CD1c-positive myeloid dendritic cell (primary cell): ENCODE measurements around the gene HOTAIR.
A peak's percentile ranks its signal among the peaks of the same experiment; 100 is the strongest.

Experiments
- DNase-seq: peaks from one replicate; pipeline ENCODE4 v3.0.0-alpha.2; 2016; ENCODE audit errors: extremely low spot score

Gene HOTAIR

DNA sequence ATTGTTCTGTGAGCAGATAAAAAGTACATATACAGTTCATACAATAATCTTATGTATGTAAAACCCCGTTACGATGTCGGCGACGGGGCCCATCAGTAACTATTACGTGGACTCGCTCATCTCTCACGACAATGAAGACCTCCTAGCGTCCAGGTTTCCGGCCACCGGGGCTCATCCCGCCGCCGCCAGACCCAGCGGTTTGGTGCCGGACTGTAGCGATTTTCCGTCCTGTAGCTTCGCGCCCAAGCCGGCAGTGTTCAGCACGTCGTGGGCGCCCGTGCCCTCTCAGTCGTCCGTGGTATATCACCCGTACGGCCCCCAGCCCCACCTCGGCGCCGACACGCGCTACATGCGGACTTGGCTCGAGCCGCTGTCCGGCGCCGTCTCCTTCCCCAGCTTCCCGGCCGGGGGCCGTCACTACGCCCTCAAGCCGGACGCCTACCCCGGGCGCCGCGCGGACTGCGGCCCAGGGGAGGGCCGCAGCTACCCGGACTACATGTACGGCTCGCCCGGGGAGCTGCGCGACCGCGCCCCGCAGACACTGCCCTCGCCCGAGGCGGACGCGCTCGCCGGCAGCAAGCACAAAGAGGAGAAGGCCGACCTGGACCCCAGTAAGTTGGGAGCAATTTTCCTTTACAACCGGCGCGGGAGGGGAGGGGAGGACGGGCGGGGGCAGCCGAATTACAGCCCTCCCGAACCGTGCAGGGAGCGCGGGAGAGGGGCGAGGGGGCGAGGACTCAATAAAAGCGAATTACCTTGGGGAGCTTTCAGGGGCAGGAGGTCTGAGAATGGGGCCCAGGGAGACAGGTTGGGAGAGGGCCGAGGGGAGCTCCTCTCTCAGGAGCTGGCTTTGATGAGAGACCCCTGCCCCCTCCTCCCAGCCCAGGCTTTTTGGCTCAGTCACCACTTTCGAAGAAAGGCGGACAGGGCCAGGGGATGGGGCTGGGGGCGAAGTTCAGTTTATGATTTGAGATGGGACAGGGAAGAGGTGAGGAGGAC is 25.7 kb upstream of the HOTAIR start, which contains the start of gene HOXC9:
Gene HOXC9, plus strand, starts transcription at position 46 of the 999 bp plus-strand sequence. Its CDS starts 28 bp downstream, at position 74.
- DNase-seq: no peak

DNA sequence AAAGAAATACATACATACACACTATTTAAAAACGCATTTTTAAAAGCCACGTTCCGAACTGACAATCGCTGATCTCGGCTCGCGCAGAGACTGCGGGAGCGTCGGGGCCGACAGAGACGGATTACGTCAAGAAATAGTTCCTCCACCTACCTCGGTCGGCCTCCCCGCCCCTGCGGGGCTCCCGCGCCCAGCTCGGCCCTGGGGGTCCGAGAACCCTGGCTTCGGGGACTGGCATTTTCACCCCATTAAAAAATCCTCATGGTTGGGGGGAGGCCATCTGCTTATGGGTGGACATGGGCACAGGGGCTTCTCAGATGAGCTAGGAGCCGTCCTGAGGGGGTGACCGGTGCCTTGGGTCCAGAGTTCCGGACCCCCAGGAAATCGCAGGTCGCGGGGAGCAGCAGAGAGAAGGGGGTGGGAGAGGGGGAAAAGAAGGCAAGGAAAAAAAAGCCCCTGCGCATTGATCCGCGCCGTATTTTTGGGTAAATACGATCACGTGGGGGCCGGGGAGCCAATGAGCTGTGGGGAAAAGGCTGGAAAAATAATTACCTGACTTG is 24.9 kb upstream of the HOTAIR start:
- DNase-seq: no peak

DNA sequence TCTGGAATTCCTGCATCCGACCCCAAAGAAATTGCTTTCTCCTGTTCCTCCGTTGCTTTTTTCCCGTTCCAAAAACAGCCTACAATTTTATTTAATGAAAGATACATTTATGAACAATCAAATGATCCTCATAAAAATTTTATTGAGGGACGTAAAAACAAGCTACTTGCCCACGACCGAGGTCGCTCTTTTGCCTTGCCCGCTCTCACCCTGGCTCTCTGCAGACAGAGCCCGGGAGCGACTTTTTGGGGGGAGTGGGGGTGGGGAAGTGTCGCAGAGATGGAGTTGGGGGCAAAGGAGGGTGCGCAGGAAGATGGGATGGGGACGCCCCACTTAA is 24.1 kb upstream of the HOTAIR start:
- DNase-seq: no peak

DNA sequence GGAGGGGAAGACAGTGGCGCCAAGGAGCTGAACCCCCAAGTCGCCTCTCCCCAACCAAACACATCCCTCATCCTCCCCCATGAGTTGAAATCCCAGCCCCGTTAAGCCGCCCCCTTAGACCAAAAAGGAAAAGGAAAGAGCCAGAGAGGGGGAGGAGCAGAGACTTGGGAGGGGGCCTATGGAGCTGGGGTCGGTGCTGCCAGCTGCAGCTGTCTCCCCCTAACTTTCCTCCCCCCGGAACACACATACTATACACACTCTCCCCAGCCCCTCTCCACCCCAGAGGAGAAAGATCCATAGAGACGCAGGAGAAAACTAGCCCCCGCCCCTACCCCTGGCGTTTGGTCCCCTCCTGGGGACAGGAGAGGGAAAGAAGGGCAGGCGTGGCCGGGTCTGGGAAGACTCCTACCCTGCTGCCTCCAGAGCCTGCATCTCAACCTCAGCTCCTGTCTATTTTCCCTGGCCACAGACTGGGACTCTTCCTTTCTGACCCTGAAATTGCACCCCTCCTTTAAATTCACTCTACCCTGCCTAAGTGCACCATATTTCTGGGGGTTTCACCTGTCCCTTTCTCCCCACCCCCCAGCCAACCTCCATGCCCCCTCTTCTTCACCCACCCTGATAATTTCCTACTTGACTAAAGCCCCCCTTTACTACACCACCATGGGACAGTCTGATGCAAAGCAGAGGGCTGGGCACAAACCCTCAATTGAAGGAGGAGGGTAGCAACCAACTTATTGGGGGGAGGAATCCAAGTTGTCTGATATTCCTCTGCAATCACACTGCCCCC is 23.6 kb upstream of the HOTAIR start:
- no peak for DNase-seq

DNA sequence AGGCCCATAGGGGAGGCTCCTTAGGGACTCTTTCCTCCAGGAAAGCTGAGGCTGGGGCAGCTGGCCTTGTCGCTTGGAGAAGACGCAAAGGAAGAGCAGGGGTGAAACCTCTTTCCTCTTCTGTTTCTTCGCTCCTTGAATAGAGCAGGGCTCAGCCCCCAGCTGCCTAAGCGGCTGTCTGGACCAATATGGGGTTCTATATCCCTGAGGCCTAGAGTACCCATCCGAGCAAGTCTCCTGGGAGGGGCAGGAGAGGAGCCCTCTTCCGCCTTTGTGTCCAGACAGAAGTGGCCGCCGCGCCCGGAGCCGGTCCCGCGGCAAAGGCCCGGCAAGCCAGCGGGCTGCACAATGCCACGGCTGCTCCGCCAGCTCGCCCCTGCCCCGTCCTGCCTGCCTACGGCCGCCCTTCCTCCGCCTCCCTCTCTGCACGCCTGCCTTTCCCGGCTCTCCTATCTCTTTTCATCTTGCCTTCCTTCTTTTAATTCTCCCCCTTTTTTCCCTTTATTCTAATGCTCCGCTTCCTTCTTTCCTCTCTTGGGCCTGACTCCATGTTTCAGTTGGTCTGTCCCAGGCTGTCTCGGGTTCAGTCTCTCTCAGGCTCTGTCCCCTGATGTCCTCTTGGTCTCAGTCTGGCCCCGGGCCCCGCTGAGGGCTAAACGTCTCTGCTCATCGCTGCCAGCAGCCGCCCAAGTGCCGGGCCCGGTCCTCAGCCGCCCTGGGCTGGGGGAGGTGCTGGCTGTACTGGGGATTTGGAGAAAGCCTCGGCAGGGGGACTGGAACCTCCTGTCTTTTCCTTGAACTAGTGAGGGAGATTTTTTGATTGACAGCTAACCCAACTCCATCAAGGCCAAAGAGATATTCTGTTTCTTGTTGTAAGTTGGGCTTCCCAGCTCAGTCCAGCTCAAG is 22.7 kb upstream of the HOTAIR start:
- no peak for DNase-seq

DNA sequence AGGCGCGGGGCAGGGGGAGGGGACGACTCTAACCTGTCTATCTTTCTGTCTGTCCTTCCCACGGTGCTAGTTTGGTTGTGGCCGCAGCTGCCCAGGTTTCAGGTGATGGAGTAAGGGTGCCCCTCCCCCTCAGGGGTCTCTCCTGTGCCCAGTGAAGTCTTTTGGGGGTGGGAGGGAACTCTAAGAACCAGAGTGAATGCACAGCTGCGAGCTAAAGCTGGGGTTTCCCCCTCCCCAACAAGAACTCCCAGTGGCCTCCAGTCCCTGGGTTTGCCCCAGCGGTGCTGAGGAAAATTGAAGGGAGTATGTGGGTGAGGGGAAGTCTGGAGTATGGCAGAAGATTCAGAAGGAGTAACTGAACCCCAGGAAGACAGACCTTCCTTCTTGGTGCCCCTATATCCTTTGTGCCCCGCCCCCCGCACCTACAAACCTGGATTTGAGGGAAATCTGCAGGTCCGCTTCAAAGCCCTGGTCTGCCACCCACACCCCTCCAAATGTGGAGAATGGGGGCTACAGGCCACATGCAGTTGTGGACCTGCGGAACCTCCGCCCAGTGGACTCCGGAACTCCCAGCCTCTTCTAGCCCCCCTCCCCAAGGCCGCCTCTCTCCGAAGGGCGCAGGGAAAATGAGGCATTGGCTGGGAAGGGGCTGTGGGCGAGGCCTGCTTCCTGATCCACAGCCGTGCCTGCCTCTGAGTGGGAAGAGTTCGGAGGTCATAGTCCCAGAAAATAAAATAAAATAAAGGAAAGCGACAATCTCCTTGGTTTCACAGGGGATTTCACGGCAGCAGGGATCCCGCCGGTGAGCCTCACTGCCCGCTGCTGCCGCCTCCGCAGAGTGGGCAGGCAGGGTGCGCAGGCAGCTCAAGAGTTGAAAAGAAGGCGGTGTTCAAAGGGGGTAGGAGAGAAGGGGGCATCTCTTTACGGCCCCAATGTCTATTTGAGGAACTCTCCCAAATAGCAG is 21.8 kb upstream of the HOTAIR start:
- no peak for DNase-seq

DNA sequence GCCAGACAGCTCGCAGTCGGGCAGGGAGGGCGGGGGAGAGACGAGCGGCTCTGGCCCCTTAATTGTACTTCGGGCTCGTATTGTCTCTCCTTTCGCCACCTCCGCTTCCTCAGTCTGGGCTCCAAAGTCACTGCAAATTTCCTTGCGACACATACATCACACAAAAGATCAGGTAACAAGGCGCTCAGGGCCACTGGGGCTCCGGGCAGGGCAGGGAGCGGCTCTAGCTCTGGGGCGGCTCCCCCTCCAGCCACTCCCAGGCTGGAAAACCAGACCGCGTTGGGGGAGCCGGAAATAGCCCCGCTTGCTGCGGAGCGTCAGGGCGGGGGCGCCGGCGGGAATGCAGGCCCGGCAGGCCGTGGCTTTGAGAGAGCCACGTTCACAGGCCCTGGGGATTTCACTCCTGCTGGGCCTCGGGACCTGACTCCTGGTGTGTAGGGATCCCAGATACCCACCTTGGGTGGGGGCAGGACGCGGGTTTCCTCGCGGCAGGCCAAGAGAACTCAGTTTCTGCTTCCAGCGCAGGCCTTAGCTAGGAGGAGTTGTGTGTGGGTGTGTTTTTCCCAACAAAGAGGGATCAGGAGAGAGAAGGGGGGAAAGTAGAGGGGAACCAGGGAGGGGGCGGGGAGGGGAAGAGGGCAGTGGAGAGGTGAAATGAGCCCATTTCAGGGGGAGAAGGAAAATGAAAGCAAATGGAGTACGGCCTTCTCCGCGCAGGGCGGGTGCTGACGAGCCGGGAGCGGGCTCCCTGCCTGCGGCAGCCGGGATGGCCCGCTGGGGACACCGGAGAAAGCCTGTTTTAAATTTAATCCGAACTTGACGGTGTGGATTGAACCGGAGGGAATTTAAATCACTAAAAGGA is 20.9 kb upstream of the HOTAIR start:
- DNase-seq: no peak

DNA sequence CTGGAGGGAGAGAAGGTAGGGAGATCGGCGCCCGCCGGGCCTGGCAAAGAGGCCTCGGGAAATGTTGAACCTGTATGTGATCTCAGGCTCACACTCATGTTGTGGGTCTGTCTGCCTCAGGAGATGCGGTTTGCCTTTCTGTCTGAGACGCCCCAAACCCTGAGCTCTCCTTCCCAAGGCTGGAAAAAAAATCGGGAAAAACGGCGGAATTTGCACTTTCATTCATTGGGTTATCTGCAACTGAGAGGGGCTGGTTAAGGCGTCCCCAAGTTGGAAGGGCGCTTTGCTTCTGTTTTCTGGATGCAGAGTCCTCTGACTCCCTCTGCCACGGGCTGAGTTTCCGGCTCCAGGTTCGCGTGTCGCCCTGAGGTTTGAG is 20.2 kb upstream of the HOTAIR start:
- peak; percentile 31 for DNase-seq

DNA sequence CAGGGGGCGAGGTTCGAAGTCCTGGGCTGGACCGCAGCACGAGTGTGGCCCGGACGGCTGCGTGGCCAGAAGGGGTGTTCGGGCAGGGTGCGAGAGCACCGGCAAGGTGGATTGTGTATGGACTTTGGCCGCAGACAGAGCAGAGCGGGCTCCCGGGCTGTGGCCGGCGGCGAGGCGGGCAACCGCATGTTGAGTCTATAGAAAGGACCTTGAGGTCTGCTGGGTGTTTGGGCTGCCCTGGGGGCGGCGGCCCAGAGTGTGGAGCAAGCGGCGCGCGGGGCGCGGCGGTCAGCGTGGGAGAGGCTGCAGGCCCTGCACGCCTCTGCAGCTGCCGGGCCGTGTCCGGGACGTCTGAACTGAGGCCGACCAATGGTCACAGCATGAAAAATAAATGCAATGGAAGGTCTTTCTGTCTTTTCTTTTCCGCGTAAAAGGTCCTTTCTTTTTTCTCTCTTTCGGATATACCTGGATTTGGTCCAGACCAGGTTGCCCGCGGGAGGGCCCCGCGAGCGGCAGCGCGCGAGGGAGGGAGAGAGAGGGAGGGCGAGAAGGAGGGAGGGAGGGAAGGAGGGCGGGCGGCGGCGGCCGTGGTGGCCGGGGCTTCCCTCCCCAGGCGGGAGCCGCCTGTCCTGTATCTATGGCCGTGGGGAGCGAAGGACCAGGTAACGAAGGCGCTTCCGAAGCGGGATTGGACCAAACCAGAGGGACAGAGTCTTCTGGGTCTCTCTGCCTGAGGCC is 19.7 kb upstream of the HOTAIR start:
- DNase-seq: no peak

DNA sequence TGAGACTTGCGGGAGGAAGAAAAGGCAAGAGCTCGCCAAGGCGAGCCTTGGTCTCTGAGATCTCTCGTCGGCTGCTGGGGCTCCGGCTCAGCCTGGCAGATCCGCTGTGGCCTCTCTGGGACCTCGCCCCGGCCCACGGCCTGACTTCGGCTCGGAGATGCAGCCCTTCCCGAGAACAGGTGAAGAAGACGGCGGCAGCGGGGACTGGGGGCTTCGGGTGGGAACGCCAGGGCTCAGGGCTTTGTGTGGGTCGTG is 19.2 kb upstream of the HOTAIR start:
- no peak for DNase-seq

DNA sequence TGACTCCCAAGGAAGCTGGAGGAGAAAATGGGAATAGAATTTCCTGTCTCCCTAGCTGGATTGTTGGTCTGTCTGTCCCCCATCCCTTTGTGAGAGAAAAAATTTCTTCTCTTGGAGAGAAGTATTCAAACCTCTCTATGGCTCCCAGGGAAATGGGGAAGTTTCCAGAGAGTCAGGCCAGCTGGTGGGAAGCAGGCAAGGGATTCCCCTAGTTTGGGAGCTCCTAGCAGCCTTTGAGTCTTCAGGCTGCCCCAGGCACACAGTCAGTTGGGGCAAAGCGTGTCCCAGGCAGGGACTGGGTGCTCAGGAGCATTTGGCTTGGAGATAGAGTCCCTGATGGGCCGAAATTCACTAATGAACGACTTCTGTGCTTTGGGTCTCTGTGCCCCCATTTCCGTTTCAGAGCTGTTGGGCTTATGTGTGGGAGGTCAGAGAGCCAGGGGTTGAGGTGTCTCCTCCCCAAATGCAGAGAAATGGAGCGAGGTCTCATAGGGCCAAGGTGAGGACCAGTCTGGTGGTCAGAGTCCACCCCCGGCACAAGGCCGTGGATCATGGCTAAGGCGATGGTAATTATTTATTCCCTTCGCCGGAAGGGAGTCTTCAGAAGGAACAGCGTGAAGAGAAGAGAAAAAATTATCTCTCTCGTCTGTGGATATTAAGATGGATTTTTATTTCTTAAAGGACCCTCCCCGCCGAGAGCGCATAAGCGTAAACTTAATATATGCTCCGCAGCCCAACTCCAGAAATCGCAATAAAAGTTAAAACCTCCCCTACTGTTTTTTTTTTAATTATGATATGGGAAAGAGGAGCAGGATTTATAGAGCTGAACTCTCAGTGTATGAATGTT is 18.6 kb upstream of the HOTAIR start:
- DNase-seq: no peak

DNA sequence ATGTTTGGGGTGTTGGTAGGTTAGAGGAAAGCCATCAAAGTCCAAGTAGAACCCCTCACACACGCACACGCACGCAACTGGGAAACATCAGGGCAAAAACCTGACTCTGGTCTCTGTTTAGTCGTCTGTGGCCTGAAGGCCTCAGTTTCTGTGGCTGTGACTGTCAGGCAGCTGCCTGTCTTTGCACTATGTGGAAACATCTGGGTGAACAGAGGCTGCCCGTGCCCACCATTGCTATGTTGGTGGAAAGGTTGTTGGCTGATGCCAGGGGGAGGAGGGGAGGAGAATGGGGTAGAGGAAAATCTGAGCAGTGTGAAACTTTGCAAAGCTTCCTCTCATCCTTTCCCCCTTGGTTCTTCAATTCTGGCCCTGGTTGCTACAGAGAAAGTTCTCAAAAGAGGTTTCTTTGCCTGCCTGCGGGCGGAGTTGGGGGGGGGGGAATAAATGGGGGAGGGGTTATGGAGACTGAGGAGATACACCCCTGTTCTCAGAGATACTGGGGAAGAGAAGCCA is 17.7 kb upstream of the HOTAIR start:
- DNase-seq: no peak

DNA sequence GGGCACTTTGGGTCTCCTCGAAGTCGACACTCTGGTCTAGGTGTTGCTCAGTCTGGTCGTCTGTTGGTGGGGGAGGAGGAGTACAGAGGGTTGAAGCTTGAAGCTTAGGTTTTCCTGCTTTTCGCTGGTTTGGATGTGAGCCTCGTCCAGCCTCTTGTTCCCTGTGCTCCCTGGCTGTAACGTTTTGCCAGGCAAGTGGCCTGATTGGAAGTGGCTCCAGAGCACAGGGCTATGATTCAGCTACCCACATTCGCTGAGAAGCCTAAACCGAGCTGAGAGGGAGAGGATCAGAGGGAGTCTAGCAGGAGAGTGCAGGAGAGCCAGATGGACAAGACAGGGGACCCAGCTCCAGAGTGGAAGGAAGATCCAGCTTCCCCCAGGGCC is 16.3 kb upstream of the HOTAIR start:
- no peak for DNase-seq

DNA sequence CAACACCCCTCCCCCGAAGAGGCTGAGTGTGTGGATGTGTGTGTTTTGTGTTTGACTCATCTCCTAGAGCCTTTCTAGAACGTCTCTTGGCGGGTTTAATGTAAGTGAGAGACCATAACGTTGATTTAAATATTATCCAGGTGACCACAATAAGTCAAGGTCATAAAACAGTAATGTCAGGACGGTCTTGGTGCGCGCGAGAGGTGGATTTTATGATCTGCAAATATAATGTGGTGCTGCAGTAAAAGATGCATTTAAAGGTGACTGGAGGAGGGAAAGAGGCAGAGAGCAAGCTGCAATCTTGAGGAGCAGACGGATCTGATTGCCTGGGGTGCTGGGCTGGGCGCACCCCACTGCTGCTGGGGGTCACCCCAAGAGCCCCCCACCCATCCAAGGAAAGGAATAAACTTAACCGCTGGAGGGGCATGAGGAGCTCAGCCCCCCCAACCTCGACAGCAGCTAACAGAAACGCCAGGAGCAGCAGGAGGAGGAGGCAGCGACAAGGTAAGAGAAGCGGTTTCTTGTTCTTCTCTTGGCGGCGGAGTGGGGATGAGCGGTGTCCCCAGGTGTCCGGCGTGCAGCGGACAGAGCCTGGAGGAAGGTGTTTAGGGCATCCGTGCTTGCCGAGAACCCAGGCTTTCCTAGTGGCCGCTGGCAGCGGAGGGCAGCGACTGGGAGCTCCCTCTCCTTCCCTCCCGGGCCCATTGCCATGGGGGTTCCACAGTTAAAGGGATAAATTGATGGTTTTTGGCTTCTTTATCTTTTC is 15.7 kb upstream of the HOTAIR start:
- DNase-seq: no peak

DNA sequence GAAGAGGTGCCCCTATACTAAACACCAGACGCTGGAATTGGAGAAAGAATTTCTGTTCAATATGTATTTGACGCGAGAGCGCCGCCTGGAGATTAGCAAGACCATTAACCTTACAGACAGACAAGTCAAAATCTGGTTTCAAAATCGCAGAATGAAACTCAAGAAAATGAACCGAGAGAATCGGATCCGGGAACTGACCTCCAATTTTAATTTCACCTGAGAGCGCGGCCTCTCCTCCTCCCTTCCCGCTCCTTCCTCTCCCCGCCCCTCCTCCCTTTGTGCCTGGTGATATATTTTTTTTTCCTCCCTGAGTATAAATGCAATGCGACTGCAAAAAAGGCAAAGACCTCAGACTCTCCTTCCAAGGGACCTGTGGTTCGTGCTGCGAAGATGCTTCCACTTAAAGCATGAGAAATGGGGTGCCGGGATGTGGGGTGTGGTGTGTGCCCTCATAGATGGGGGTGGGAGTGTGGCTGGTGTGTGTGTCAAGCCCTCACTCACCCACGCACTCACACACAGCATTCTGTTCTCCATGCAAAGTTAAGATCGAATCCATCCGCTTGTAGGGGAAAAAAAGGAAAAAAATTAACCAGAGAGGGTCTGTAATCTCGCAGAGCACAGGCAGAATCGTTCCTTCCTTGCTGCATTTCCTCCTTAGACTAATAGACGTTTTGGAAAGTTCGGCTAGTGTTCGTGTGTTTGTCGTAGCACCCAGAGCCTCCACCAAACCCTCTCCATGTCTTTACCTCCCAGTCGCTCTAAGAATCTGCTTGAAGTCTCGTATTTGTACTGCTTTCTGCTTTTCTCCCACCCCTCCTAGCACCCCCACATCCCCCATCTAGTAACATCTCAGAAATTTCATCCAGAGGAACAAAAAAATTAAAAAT is 14.7 kb upstream of the HOTAIR start:
- peak; percentile 38 for DNase-seq
